Skeletal muscle satellite cell (primary cell): ENCODE data around the gene ATXN8OS. TPM values are rescaled to one million over a fixed set of nuclear protein-coding genes. Genes with fewer than 3 reads are reported as not detected.

ENCODE experiments used
- H3K27me3 ChIP-seq: 2 replicates; pipeline ENCODE4 v1.7.0; 2013; ENCODE audit warnings: low read length; ENCODE audit not compliant: control insufficient read depth, insufficient read depth
- H3K36me3 ChIP-seq: 2 replicates; pipeline ENCODE4 v1.7.0; 2013; ENCODE audit warnings: mild to moderate bottlenecking, control low read depth, low read length; ENCODE audit not compliant: insufficient read depth
- H3K4me1 ChIP-seq: 2 replicates; pipeline ENCODE4 v1.7.0; 2013; ENCODE audit warnings: low read length; ENCODE audit not compliant: control insufficient read depth, insufficient read depth
- H3K4me2 ChIP-seq: 2 replicates; pipeline ENCODE4 v1.7.0; 2013; ENCODE audit warnings: mild to moderate bottlenecking, low read length
- H3K4me3 ChIP-seq: 2 replicates; pipeline ENCODE4 v1.7.0; 2013; ENCODE audit warnings: low read length
- H3K9ac ChIP-seq: 2 replicates; pipeline ENCODE4 v1.7.0; 2013; ENCODE audit warnings: mild to moderate bottlenecking, low read depth, low read length, moderate library complexity
- H3K9me3 ChIP-seq: replicated peaks from 2 replicates; pipeline ENCODE4 v1.7.0; 2013; ENCODE audit warnings: mild to moderate bottlenecking, control low read depth, low read length
- total RNA-seq: library from RNA; depleted of rRNA; stranded (reverse); fragments of >200 nt; gene quantifications from 2 replicates; pipeline ENCODE4 v1.2.3, GENCODE V29; 2012; rRNA removed

The ATXN8OS gene
- total RNA-seq = not detected in 2 replicates

DNA sequence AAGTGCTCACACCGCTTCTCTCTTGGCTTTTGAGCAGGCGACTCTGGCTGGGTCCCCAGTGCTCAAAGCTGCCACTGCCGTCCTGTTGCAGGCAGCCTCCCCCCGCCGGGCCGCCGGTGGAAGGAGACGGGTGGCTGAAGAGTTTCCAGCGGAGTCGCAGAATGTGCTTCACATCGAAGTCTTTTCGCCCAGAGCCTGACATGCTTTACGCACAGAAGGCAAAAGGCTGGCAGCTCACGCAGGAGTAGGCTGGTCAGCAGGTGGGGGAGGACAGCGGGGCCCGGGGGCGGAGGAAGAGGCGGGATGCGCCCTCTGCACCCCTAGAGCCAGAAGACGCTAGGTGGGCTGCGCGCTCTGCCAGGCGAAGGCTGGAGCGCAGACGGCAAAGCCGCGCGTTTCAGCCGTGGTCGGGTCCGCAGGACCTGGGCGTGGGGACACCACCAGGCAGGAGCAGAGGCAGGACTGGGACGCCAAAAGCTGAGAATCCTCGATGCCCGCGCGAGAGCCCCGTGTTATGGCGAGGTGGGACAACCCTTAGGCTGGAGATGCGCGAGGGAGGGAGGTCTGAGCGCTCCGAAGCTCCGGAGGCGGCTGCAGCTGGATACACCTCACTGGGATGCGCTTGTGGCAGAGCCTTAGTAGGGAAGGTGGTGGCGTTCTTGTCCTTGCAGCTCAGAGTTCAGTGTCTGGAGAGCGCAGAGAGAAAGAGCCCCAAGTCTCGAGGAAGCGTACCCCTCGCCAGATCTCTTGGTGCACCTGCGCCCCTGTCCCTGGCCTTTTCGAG lies at the start of gene ATXN8OS:
Gene ATXN8OS, plus strand, starts transcription at position 329 of the 784 bp plus-strand sequence.
- Histone ChIP-seq H3K9ac (no peak within 1 kb of the TSS), H3K4me3 (no peak within 1 kb of the TSS), H3K4me1 (no peaks in the 10 kb centered on the region), H3K4me2 (no peak within 1 kb of the TSS), H3K27me3 (no peaks in the 10 kb centered on the region), H3K36me3 (no peaks in the 10 kb centered on the region), H3K9me3 (no peaks in the 10 kb centered on the region)

GRCh38 chr13:70080012-70080411 lies 27.6 kb upstream of the ATXN8OS start:
- H3K9me3 ChIP-seq = peaks cover 3% of the 10 kb centered on the region
- H3K9ac ChIP-seq = no peak overlapping the region
- H3K4me3 ChIP-seq = no peak overlapping the region
- no peaks in the 10 kb centered on the region for H3K4me1 ChIP-seq
- H3K4me2 ChIP-seq = no peak overlapping the region
- no peaks in the 10 kb centered on the region for H3K27me3 ChIP-seq
- H3K36me3 ChIP-seq = no peaks in the 10 kb centered on the region

GRCh38 chr13:70087247-70087646 lies 20.4 kb upstream of the ATXN8OS start:
- Histone ChIP-seq H3K27me3 (no peaks in the 10 kb centered on the region), H3K4me3 (no peak overlapping the region), H3K36me3 (no peaks in the 10 kb centered on the region), H3K4me2 (no peak overlapping the region), H3K4me1 (no peaks in the 10 kb centered on the region), H3K9me3 (no peaks in the 10 kb centered on the region), H3K9ac (no peak overlapping the region)

DNA sequence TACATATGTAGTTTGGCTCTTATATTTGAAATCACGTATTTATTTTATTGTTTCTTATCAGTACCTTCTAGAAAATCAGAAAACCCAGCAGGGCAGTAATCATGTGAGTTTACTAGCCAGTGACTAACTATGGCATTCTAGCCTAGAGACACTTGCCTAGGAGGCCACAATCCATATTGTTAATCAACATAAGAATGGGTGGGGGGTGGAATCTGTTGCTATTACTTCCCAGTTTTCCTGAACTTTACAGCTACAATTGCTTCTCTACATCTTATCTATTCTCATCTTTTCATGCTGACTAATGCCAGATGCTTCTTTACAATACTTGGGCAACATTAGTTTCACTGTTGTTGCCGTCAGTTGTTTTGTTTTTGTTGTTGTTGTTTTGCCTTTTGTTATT lies 18.7 kb upstream of the ATXN8OS start:
- no peaks in the 10 kb centered on the region for H3K4me1 ChIP-seq
- no peak overlapping the region for H3K4me3 ChIP-seq
- no peaks in the 10 kb centered on the region for H3K27me3 ChIP-seq
- H3K36me3 ChIP-seq = no peaks in the 10 kb centered on the region
- H3K9ac ChIP-seq = no peak overlapping the region
- no peaks in the 10 kb centered on the region for H3K9me3 ChIP-seq
- H3K4me2 ChIP-seq = no peak overlapping the region

- Histone ChIP-seq H3K4me2 (no peak overlapping the region), H3K4me3 (no peak overlapping the region), H3K9ac (no peak overlapping the region), H3K36me3 (no peaks in the 10 kb centered on the region), H3K9me3 (no peaks in the 10 kb centered on the region), H3K27me3 (no peaks in the 10 kb centered on the region), H3K4me1 (no peaks in the 10 kb centered on the region)
Measured at GRCh38 chr13:70090036-70090723, 17.4 kb upstream of the ATXN8OS start.

DNA sequence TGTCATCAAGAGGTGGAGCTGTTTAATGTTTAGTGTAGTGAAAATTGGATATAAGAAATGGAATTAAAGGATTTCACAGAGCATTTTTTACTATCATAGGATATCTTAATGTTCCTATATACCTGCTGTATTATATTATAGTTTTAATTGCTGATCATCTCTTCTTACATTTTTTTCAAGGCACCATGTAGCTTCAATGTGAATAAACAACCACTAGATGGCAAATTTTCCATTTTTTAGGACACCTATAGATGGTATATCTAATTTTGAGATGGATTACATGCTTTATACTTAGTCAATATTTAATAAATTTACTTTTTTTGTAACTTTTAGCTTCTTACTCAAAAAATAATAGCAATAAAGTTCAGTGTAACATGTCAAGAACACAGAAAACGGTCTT lies 9.0 kb upstream of the ATXN8OS start:
- no peak overlapping the region for H3K9ac ChIP-seq
- H3K9me3 ChIP-seq = peaks cover 3% of the 10 kb centered on the region
- no peaks in the 10 kb centered on the region for H3K36me3 ChIP-seq
- H3K4me2 ChIP-seq = no peak overlapping the region
- H3K4me1 ChIP-seq = no peaks in the 10 kb centered on the region
- H3K27me3 ChIP-seq = no peaks in the 10 kb centered on the region
- no peak overlapping the region for H3K4me3 ChIP-seq

DNA sequence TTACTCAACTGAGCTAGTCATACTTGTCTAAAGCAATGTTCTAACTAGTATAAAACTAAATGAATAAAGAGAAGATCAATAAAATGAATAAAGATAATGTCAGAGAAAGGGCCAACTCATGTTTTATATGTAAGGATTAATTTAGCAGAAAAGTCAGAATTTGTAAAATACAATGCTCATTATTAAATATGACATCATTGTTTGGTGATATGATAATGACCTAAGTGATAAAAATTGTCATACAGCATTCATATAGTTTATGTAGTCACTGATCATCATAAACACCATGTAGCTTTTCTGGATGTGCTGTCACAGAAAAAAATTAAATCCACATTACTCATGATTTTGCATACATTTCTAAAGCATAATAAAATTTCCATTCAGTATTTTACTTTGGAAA lies 3.1 kb upstream of the ATXN8OS start:
- no peak overlapping the region for H3K4me2 ChIP-seq
- no peaks in the 10 kb centered on the region for H3K4me1 ChIP-seq
- H3K9ac ChIP-seq = no peak overlapping the region
- H3K27me3 ChIP-seq = no peaks in the 10 kb centered on the region
- H3K4me3 ChIP-seq = no peak overlapping the region
- no peaks in the 10 kb centered on the region for H3K36me3 ChIP-seq
- peaks cover under 1% of the 10 kb centered on the region for H3K9me3 ChIP-seq

GRCh38 chr13:70107125-70107497 lies 515 bp upstream of the ATXN8OS start:
- Histone ChIP-seq H3K4me2 (no peak overlapping the region), H3K4me3 (no peak overlapping the region)

DNA sequence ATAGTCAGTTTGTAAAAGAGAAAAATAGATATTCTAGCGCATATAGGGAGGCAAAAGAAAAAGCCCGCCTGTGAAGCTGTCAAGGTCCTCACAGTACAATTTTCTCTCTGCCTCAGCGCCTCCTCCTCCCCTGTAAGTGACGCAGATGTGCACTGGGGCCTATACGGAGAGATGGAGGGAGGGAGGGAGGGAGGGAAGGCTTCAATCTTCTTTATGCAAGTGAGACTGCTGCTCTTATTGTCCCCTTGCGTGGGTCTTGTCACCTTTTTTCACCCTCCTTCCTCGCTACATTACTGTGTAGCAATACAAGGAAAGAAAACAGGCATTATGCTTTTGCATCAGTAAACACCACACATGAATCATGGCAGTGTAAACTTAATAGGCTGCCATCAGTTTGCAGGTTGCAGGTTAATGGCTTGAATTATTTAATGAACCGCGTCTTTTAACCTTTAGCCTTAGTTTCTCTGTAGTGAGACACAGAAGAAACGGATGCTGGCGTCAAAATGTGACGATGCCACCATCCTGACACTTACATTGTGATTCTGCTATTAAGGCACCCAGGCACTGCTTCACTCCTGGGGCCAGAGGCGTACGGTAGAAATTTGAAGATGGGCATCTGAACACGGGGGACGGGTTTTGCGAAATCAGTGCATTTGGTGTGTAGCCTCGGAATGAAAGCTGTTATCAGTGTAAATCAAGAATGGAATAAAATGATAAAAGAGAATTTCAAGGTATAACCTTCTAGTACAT lies 905 bp downstream of the ATXN8OS start, which contains the start of gene KLHL1:
Gene KLHL1, minus strand, starts transcription at position 97 of the 750 bp plus-strand sequence. CDS start 753 bp downstream, outside the sequence.
- Histone ChIP-seq H3K4me1 (no peaks in the 10 kb centered on the region), H3K9ac (no peak within 1 kb of the TSS), H3K4me2 (no peak within 1 kb of the TSS), H3K9me3 (no peaks in the 10 kb centered on the region), H3K27me3 (no peaks in the 10 kb centered on the region), H3K36me3 (no peaks in the 10 kb centered on the region), H3K4me3 (no peak within 1 kb of the TSS)

More at GRCh38 chr13:70107125-70107497, 515 bp upstream of the ATXN8OS start:
- H3K9me3 ChIP-seq = no peaks in the 10 kb centered on the region
- H3K4me1 ChIP-seq = no peaks in the 10 kb centered on the region
- H3K36me3 ChIP-seq = no peaks in the 10 kb centered on the region
- no peak overlapping the region for H3K9ac ChIP-seq
- H3K27me3 ChIP-seq = no peaks in the 10 kb centered on the region

GRCh38 chr13:70117338-70117905 lies 9.8 kb downstream of the ATXN8OS start:
- no peak overlapping the region for H3K4me2 ChIP-seq
- H3K4me1 ChIP-seq = no peaks in the 10 kb centered on the region
- no peaks in the 10 kb centered on the region for H3K36me3 ChIP-seq
- no peaks in the 10 kb centered on the region for H3K27me3 ChIP-seq
- H3K9ac ChIP-seq = no peak overlapping the region
- no peak overlapping the region for H3K4me3 ChIP-seq
- peaks cover 3% of the 10 kb centered on the region for H3K9me3 ChIP-seq

- H3K9me3 ChIP-seq = no peaks in the 10 kb centered on the region
- no peak overlapping the region for H3K9ac ChIP-seq
- no peaks in the 10 kb centered on the region for H3K27me3 ChIP-seq
- no peak overlapping the region for H3K4me3 ChIP-seq
- H3K4me1 ChIP-seq = no peaks in the 10 kb centered on the region
- H3K36me3 ChIP-seq = no peaks in the 10 kb centered on the region
- H3K4me2 ChIP-seq = no peak overlapping the region
Measured at GRCh38 chr13:70125693-70126092, 18.1 kb downstream of the ATXN8OS start.
